IPS-15b (cell line): ENCODE data around the gene NEURL2.
"Not testable (repeated sequence)": the region's sequence is repeated elsewhere in the genome, so short reads cannot be mapped to it uniquely, and the experiment has no call there.

Experiments used
- H3K27me3 ChIP-seq: one replicate; pipeline ENCODE4 v1.6.1; 2013; ENCODE audit warnings: low read length; ENCODE audit not compliant: control insufficient read depth, insufficient read depth
- H3K36me3 ChIP-seq: one replicate; pipeline ENCODE4 v1.6.1; 2013; ENCODE audit warnings: low read length; ENCODE audit not compliant: control insufficient read depth, insufficient read depth
- H3K4me1 ChIP-seq: one replicate; pipeline ENCODE4 v1.6.1; 2013; ENCODE audit warnings: mild to moderate bottlenecking, low read length; ENCODE audit not compliant: control insufficient read depth, insufficient read depth
- H3K4me3 ChIP-seq: one replicate; pipeline ENCODE4 v1.5.1; 2013; ENCODE audit warnings: low read depth, low read length
- H3K9ac ChIP-seq: one replicate; pipeline ENCODE4 v1.6.1; 2013; ENCODE audit warnings: low read depth, mild to moderate bottlenecking, low read length
- H3K9me3 ChIP-seq: one replicate; pipeline ENCODE4 v1.6.1; 2013; ENCODE audit warnings: mild to moderate bottlenecking, low read length; ENCODE audit not compliant: control insufficient read depth, insufficient read depth

The NEURL2 gene

DNA sequence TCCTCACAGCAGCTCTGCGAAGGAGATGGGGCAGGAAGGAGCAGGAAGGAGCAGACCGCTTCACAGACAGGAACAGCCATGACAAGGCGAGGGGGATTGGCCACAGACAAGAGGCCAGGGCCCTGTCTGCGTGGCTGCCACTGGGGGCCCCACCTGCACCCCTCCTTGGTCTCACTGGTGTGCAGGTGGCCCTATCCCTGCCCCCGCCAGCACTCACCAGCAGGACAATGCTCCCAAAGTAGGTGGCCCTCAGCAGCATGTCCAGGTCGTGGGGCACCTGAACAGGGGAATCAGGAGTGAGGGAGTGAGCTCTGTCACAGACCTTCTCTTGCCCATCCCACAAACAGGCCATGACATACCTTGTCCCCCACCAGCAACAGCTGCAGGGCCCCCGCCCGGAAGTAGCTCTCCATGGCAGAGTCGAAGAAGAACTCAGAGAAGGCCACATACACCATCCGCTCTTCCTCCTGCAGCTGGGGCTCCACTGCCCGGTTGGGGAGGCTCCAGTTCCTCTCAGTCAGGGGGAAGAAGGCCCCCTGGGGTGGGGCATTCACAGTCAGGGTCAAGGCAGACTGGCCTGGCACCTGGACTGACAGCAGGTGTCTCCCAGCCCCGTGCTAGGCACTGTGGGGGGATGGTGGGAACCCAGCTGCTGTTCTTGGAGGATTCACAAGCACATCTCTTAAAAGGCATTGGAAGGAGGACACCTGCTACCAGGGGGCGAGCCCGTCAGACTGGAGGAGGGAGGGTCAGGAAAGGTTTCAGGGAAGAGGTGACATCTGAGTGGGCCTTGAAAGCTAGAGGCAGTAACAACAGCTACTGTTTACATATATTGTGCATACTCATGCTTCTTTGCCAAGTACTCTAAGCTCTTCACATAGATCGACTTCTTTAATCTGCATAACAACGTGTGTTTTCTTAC, 13.8 kb upstream of the NEURL2 start:
- no peaks in the 10 kb centered on the region for H3K27me3 ChIP-seq
- H3K36me3 ChIP-seq, result peaks cover 33% of the 10 kb centered on the region
- H3K4me1 ChIP-seq, result no peaks in the 10 kb centered on the region
- no peak overlapping the region for H3K9ac ChIP-seq
- no peaks in the 10 kb centered on the region for H3K9me3 ChIP-seq
- H3K4me3 ChIP-seq, result no peak overlapping the region

DNA sequence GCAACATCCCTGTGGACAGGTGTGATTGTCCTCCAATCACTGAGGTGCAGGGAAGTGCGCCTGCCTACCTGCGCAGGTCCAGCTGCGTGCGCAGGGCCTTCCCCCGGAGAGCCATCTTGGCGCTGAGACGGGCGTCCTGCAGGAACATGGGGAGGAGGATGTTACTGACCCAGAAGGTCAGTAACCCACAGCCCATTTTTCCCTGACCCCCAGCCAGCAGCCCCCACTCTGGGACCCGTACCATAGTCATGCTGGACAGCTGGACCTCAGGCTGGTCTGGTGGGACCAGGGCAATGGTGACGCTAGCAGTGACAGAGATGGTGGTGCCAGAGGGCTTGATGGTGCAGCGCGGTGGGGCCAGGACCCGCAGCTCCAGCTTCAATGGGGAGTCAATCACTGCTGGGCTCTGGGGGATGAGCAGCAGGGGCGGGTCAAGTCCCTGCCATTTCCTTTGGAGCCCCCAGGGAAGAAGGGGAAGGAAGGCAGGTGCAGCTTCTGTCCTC, 11.2 kb upstream of the NEURL2 start:
- Histone ChIP-seq H3K27me3 (no peaks in the 10 kb centered on the region), H3K9ac (no peak overlapping the region), H3K9me3 (no peaks in the 10 kb centered on the region), H3K36me3 (peaks cover 39% of the 10 kb centered on the region), H3K4me1 (no peaks in the 10 kb centered on the region), H3K4me3 (no peak overlapping the region)

DNA sequence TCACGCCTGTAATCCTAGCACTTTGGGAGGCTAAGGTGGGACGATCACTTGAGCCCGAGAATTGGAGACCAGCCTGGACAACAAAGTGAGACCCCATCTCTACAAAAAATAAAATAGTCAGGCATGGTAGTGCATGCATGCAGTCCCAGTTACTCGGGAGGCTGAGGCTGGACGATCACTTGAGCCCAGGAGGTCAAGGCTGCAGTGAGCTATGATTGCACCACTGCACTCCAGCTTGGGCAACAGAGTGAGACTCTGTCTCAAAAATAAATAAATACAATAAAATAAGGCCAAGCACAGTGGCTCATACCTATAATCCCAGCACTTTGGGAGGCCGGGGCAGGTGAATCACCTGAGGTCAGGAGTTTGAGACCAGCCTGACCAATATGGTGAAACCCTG, 10.3 kb upstream of the NEURL2 start:
- not testable (repeated sequence) for H3K9me3 ChIP-seq, H3K4me3 ChIP-seq, H3K27me3 ChIP-seq, H3K9ac ChIP-seq, H3K4me1 ChIP-seq
- H3K36me3 ChIP-seq, result peaks cover 37% of the 10 kb centered on the region

DNA sequence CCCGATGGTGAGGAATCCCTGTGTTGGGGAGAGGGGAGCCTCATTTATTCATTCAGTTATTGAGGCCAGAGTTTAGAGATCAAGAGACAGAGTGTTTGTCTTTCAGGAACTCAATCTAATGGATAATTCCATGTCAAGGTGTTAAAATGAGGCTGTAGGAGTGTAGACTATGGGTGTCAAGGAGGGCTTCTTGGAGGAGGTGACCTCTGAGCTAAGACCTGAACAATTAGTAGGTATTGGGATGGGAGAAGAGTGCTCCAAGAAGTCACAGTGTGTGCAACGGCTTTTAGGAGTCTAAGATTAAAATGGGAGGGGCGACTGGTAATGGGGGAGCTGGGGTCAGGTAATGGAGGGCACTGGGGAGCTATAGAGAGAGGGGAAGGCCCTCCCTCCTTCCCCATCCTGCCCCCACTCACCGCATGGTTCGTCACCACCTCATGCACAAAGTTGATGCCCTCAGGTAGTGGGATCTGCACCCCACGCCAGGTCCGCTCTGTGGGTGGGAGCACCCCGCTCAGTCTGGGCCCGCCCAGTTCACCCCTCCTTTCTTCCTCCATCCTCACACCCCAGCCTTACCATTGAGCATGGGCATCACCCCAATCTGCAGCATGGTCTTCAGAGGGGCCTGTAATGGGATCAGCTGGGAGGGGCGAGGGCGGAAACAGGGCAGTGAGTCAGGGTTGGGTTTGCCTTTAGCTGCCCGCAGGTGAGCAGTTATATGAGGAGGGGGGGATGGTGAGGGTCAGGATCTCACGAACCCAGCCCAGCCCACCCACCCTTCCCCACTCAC, 8.2 kb upstream of the NEURL2 start:
- Histone ChIP-seq H3K9ac (no peak overlapping the region), H3K4me3 (no peak overlapping the region), H3K27me3 (no peaks in the 10 kb centered on the region), H3K9me3 (no peaks in the 10 kb centered on the region), H3K36me3 (peaks cover 37% of the 10 kb centered on the region), H3K4me1 (no peaks in the 10 kb centered on the region)

DNA sequence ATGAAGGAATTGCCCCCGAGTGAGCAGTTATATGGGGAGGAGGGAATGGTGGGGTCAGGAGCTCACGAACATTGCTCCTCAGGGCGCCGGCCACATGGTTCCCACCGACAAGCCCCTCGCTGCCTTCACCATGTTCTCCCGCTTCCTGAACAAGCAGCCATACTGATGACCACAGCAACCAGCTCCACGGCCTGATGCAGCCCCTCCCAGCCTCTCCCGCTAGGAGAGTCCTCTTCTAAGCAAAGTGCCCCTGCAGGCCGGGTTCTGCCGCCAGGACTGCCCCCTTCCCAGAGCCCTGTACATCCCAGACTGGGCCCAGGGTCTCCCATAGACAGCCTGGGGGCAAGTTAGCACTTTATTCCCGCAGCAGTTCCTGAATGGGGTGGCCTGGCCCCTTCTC, 7.3 kb upstream of the NEURL2 start:
- Histone ChIP-seq H3K4me1 (no peaks in the 10 kb centered on the region), H3K9ac (no peak overlapping the region), H3K27me3 (no peaks in the 10 kb centered on the region), H3K4me3 (no peak overlapping the region), H3K36me3 (peaks cover 41% of the 10 kb centered on the region), H3K9me3 (no peaks in the 10 kb centered on the region)

DNA sequence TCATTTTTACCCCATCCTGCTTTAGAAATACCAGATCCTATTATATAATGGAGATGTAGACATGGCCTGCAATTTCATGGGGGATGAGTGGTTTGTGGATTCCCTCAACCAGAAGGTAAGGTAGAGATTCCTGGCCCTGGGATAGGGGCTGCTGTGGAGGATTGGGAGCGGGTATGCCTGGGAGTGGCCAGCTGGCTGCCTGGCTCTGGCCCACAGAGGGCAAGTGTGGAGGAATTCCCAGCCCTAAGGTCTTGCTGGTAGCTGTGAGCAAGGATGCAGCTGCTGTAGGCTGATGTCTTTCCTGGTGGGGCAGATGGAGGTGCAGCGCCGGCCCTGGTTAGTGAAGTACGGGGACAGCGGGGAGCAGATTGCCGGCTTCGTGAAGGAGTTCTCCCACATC, 6.7 kb upstream of the NEURL2 start:
- Histone ChIP-seq H3K4me3 (no peak overlapping the region), H3K9ac (no peak overlapping the region), H3K4me1 (no peaks in the 10 kb centered on the region), H3K27me3 (no peaks in the 10 kb centered on the region), H3K9me3 (no peaks in the 10 kb centered on the region), H3K36me3 (peaks cover 43% of the 10 kb centered on the region)

DNA sequence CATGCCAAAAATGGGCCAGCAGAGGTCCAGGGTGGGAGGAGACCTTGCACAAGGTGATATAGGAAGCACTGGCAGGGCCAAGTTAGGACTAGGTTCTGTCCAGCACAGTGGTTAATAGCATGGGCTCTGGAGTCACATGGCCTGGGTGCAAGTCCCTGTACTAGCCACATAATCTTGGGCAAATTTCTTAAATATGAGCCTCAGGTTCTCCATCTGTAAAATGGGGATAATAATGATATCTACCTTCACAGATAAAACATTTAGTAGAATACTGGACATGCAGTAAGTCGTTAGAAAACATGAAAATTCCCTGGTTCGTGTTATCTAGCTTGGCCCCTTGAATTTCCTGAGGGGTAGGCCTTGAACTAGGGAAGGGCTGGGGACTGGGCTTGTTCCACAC, 6.3 kb upstream of the NEURL2 start:
- Histone ChIP-seq H3K27me3 (no peaks in the 10 kb centered on the region), H3K4me3 (no peak overlapping the region), H3K4me1 (no peaks in the 10 kb centered on the region), H3K36me3 (peaks cover 46% of the 10 kb centered on the region), H3K9me3 (no peaks in the 10 kb centered on the region), H3K9ac (no peak overlapping the region)

DNA sequence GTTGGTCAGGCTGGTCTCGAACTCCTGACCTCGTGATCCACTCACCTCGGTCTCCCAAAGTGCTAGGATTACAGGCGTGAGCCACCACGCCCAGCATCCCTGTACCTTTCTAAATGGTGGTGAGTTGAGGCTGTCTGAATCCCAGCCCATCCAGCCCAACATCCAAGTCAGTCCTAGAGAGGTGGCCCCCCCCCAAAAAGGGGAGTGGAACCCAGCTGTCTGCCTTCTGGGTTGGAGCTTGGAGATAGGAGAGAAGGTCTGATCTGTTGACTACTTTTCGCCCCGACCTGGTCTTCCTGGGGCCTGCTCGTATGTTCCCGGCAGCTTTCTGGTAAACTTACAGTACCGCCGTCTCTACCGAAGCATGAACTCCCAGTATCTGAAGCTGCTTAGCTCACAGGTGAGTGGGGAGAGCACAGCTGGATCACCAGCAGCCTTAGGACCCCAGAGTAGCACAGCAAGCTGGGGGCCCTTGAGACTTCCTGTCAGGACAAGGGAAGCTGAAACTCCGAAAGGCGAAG, 5.7 kb upstream of the NEURL2 start:
- no peaks in the 10 kb centered on the region for H3K4me1 ChIP-seq
- H3K9ac ChIP-seq, result no peak overlapping the region
- H3K36me3 ChIP-seq, result peaks cover 41% of the 10 kb centered on the region

DNA sequence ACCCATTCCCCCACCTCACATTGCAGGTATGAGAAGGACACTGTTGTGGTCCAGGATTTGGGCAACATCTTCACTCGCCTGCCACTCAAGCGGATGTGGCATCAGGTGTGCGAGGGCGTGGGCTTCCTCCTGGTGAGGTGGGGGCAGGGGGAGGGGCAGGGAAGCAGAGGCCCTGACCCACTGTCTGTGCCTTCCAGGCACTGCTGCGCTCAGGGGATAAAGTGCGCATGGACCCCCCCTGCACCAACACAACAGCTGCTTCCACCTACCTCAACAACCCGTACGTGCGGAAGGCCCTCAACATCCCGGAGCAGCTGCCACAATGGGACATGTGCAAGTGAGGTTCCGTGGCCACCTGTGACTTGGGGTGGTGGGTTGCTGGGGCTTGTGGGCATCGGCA, 3.8 kb upstream of the NEURL2 start:
- H3K4me1 ChIP-seq, result no peaks in the 10 kb centered on the region
- H3K9me3 ChIP-seq, result no peaks in the 10 kb centered on the region
- H3K27me3 ChIP-seq, result no peaks in the 10 kb centered on the region
- H3K36me3 ChIP-seq, result peaks cover 41% of the 10 kb centered on the region
- H3K9ac ChIP-seq, result no peak overlapping the region
- no peak overlapping the region for H3K4me3 ChIP-seq

More for the DNA sequence above, 5.7 kb upstream of the NEURL2 start:
- Histone ChIP-seq H3K4me3 (no peak overlapping the region), H3K9me3 (no peaks in the 10 kb centered on the region), H3K27me3 (no peaks in the 10 kb centered on the region)

DNA sequence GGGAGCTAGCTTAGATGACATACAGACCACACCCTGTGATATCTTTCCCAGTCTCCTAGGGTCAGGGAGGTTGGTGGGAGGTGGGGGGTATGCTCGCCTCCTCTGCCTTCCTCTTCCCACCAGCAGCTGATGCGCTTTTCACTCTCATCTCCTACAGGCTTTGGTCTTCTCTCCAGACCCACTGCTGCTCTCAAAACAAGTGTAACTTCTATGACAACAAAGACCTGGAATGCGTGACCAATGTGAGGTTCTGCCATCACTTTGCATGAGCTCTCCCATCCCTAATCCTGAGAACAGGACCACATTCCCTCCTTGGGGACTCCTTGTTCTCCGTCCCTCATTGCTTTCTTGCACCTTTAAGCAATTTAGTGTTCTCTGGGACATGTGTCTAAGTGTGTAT, 2.8 kb upstream of the NEURL2 start:
- no peak overlapping the region for H3K9ac ChIP-seq
- peaks cover 37% of the 10 kb centered on the region for H3K36me3 ChIP-seq
- no peak overlapping the region for H3K4me3 ChIP-seq
- H3K4me1 ChIP-seq, result no peaks in the 10 kb centered on the region
- H3K27me3 ChIP-seq, result no peaks in the 10 kb centered on the region
- H3K9me3 ChIP-seq, result no peaks in the 10 kb centered on the region

DNA sequence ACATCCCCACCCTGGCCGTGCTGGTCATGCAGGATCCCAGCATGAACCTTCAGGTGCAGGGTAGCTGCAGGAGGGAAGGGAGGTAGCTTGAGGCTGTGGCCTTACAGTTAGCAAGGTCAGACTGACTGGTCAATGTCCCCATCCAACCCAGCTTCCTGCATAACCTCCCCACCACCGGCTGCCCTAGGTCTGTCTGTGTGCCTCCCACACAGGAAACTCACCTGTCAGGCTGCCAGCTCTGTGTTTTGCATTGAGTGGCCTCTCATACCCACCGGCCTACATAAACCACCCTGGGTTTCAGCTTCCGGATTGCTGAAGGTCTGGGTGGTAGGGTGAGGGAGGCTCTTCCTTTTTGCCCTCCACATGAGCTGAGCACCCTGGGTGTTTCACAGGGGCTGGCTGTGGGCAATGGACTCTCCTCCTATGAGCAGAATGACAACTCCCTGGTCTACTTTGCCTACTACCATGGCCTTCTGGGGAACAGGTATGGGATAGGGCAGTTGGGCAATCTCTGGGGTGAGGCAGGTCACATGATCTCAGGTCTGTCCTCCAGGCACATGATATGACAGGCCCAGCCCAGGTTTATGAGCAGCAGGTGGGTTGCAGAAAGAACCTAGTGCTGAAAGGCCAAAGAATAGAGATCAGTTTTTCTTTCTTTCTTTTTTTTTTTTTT, 2.0 kb upstream of the NEURL2 start:
- Histone ChIP-seq H3K27me3 (no peaks in the 10 kb centered on the region), H3K4me3 (no peak overlapping the region), H3K9ac (no peak overlapping the region), H3K4me1 (no peaks in the 10 kb centered on the region), H3K9me3 (no peaks in the 10 kb centered on the region), H3K36me3 (peaks cover 31% of the 10 kb centered on the region)
